CD4-positive, alpha-beta T cell treated with Interleukin-15 for 4 hours (primary cell): ENCODE data around the gene FNDC5.

ENCODE experiments used
- DNase-seq: peaks from one replicate; pipeline ENCODE4 v3.0.0-alpha.2; 2020; ENCODE audit warnings: low spot score

FNDC5 gene

DNA sequence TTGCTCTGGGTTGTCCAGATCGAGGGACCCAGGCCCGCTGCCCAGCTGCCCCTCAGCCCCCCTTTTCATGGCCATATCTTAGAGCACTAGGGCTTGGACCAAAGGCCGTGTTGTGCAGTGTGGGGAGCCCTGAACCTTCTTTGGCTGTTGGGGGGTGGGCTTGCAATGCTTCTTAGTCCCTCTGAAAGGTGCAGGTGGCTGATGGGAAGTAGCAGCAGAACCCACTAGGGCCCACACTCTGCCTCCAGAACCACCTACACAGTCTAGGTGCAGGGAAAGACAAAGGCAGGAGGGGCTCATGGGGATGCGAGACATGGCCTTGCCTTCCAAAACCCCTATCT lies 13.3 kb upstream of the FNDC5 start:
- no peak for DNase-seq

DNA sequence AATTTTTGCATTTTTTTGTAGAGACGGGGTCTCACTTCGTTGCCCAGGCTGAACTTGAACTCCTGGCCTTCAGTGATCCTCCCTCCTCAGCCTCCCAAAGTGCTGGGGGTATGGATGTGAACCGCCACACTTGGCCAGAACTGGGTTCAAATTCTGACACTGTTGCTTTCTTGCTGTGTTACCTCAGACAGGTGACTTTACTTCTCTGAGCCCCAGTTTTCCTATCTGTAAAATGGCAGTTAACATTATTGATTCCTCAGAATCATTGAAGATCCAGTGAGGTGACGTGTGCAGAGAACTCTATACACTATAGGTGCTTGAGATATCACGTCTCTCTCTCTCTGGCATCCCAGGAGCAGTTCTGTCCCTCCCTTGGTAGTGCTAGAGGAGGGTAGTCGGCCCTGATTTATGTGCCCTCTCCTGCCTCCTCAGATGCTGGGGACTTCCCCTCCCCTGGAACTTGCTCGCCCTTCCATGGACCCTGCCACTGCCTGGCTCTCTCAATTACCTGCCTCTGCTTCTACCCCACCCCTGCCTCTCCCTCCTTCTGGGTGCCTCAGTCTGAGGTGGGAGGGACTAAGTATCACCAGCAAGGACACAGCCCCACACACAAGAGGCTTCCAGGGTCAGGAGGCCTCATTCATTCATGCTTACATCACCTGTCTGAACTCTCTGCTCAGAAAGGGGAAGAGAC lies 12.8 kb upstream of the FNDC5 start:
- DNase-seq, result no peak

DNA sequence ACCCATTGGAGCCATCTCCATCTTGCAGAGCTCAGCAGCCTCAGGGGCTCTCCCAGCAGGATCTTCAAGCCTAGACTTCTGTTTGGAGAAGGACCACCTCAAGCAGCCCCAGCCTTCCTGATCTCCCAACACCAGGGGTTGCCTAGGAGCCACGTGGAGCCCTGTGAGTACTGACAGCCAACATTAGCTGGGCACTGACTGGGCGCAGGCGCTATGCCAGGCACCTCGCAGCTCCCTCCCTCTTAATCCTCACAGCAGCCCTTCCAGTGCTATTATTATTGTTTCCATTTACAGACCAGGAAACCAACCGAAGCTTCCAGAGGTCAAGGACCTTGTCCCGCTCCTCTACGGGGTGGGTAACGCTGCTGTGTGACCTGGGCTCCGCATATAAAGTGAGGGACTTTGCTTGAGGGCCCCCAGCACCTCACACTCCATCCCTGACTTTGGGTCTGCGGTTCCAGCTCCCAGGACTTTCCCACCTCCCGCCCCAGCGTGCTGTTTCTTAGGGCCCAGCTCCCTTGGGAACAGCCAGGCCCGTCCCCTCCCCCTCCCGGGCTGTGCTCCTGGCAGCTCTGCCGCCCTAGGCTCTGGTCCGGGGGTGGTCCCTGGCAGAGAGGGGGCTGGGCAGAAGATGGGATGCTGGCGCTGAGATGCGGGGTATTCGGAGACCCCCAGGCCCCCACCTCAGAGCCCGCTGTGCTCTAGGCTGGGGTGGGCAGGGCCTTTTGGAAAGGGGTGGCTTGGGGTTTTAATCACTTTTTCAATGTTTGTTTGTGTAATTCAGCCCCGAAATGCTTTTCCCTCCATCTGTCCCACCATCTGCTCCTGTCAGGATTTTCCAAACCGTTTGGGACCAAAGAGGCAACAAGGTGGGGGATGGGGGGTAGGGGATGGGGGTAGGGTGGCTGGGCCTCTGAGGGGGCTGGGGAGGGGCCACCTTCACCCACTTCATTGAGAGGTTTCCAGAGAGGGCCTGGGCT lies 11.4 kb upstream of the FNDC5 start:
- no peak for DNase-seq

DNA sequence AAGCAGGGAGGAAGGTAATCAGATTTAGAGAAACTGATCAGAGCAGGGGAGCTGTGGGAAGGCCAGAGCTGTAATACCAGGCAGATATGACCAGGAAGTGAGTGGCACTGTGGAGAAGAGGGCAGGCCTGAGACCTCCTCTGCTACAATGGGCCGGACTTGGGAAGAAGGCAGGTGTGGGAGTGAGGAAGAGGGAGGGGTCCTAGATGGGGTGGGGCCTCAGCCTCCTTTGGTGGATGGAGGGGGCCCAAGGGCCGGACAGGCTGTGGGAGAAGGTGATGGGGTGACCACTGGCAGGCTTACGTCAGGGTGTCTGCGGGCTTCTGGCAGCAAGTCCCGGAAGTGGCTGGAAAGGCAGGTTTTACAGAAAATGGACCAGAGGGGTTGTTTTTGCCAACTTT lies 10.6 kb upstream of the FNDC5 start:
- no peak for DNase-seq

DNA sequence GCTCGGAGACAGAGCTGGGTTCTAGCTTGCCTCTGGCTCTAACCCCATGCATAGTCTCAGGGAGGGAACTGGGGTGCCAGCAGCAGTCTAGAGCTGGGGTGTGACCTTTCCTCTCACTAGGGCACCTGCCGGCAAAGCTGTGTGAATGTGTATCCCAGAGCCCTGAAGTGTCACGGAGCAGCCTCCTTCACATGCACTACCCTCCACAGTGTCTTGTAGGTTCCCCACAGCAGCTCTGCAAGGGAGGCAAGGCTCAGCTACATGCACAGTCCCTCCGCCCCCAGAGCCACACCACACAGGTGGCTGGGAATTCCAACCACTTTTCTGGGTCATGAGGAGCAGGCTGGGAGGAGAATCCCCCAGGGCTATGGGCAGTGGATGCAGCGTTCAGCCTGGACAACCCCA lies 7.9 kb upstream of the FNDC5 start:
- no peak for DNase-seq

DNA sequence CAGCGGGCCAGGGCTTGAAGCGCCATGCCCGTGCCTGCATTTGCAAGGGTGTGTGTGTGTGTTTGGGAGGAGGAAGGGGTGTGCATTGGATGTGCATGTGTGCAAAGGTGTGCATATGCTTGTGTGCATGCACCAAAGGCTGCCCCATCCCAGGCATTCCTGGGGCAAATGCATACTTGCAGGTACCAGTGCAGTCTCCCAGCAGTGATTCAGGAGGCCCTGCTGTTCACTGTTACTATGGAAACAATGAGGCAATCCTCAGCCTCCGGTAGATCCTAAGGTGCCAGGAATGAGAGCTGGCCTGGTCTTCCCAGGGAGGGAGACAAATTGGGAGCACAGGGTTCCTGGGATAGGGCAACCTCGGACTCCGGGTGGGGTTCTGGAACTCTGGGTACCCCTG lies 7.5 kb upstream of the FNDC5 start:
- DNase-seq, result no peak

DNA sequence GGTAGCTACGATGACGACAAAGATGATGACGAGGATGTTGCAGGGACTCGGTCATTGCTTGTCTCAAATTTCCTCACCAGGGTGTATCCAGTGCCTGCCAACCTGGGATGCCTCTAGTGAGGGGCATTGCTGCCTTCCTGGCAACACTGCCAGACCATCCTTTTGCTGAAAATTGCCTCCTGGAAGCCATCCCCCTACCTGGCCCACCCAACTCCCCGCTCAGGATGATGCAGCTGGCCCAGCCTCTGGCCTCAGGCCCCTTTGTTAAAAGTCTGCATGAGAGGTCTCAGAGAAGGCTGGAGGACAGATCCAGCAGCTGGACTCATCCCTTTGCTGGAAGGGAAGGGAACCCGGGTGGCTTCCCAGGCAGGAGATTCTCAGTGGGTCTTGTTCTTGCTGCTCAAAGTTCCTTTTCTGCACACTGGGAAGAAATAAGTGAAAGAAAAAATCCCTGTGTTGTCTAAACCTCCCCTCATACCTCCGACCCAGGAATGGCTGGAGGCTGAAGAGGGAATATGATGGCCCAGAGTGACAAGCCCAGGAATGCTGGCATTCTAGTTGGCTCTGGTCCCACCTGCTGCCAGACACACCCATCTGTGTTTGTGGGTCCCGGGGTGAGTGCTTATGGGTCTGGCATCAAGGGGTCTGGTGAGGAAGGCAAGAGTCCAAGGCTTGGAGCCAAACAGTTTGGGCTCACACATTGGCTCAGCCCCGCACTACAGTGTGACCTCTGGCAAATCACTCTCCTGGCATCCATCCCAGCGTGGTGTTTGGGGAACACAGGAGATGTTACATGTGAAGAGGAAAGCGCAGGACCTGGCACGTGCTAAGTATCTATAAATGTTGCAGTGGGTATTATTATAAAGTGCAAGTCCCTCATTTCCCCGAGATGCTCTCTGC lies 6.7 kb upstream of the FNDC5 start:
- no peak for DNase-seq

DNA sequence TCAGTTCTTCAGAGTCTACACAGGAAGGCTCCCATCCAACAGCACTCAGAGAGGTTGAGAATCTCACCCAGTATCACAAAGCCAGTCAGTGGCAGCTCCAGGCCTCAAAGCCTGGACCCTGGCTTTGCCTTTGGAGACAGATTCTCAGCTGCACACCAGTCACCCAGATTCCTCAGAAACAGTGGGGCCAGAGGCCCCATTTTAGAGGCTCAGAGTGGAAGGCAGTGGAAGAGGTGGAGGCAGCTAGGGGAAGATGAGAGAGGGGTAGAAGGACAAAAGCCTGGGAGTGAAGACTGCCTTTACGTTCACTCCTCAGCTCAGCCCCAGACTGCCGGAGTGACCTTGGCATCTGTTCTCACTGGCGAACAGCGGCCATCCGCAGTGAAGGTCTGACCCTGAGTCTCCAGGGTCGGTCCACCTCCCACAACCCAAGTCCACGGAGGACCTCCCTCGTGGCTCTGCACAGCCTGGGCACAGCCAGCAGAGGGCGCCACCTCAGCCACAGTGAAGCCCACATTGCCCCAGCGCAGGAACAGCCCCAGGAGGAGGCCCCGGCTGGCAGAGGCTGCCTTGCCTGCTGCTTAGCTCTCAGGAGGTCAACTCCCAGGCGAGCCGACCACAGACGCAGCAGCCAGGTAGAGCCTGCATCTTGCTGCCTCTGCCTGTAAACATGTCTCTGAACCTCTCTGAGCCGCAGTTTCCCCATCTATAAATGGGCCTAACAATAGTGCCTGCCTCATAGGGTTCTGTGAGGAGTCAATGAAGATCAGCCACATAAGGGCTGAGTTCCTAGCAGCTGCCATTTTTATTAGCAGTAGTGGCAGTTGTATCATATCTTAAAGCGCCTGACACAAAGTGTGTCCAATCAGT lies 5.9 kb upstream of the FNDC5 start:
- DNase-seq, result peak; percentile 60

DNA sequence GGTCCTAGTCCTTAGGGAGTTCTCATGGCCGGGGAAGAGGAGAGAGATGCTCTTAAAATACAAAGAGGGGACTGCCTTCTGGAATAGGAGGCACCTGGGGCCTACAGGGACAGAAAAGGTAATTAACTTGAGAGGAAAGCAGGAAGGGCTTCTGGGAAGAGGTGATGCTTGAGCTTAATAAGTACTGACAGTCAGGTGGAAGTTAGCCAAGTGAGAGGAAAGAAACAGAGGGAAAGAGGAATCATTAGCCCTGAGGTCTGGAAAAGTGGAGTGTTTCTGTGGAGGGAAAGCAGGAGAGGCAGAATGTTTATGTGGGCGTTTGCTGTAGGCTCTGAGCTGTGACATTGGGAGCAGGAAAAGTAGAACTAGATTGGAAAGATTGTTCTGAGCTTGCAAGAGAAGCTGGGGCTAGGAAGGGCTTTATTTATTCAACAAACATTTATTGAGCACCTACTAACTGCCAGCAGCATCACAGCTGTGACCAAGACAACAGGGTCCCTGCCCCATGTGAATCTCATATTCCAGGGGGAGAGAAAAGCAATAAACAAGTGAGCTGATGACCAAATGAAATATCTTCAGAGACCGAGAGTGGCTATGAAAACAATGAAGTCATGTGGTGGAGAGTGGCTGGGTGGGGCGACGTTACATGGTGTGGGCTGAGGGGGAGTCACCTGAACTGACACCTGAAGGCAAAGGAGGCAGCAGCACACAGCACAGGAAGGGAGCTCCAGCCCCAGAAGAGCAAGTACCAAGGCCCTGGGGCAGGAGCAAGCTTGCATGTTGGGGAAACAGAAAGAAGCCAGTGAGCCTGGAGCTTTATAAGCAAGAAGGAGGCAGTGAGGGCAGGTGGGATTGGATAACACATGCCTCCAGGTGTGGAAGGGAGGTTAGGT lies 4.4 kb upstream of the FNDC5 start:
- DNase-seq, result no peak

DNA sequence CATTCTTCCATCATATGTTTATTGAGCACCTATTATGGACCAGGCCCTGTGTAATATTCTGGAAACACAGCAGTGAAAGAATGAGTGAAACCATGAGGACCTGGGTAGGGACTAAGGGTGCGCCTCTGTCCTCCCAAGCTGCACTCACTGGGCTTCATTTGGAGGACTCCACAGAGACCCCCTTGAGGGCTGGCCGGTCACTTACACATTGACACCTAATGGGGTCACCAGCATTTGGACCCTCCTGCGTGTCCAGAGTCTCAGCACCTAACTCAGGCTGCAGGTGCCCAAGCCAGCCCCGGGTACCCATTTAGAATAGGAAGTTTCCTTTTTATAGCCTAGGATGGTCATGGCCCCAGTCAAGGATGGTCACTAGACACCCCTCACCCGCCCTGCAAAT lies 2.8 kb upstream of the FNDC5 start:
- DNase-seq, result no peak

DNA sequence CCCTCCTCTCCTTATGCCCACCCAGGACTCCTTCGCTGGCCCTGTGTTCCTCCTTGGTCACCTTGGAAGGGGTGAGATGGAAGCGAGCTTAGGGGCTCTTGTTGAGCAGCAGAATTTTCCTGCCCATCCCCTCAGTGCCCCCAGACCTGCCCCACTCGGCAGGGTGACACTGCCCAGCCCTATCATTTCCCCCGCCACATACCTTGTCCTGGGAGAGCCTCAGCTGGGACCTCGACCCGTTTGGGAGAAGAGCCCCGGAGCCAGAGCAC lies 1.4 kb upstream of the FNDC5 start:
- no peak for DNase-seq

DNA sequence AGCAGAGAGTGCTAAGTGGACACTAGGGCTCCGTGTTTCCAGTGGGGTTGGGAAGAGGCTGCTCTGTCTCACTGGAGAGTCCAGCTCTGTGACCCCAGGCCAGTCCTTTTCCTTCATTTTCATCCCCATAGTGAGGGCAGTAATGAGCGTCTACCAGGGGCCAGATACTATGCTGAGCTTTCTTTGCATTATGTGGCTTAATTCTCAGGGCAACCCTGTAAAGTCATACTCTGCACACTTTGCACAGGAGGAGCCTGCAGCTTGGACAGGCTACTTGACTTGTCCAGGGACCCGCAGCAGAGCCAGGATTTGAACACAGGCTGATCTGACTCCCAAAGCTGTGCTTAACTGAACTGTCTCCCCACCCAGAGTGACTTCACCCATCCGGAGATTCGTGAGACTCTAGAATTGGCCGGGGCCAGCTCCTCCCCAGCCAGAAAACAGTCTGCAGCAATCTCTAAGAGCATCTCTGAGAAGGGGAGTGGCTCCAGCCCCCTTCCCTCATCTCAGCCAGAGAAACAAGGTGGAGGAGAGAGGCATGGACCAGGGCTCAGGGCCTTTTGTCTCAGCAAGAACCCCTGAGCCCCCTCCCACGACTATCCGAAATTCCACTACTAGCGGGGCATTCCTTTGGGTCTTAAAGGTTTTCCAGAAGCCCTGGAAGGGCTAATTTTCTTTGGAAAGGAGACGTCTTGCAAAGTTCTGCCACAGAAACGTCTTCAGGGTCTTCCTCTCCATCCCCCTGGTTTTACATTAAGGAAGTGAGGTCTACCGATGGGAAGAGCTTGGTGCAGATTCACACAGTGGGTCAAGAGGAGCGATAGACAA lies 866 bp upstream of the FNDC5 start:
- DNase-seq, result no peak

DNA sequence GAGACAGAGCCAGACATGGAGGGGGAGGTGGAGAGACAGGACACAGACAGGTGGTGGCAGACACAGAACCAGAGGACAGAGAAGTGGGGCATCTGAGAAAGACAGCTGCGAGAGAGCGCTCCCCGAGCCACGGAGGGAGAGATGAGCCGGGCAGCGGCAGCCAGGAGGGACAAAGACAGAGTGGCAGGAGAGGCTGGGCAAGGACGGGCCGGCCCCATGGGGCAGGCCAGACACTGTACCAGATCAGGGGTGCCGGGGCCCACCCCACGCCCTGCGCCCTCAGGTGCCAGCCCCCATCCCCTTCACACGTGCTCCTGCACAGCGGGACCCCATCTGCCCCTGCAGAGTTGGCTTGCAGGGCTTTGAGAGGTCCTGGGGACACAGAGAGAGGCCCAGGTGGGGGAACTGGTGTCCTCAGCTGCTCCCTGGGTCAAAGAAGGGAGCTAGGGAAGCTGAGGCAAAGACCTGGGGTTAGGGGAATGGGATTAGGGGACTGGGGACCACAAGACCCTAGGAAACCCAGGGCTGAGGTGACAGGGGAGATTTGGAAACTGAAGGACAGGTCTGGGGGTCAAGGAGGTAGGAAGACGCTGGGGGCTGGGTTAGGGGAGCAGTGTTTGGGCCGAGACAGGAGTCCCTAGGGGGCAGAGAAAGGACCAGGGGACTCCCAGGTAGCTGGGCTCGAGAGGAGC lies 643 bp downstream of the FNDC5 start:
- DNase-seq, result no peak

DNA sequence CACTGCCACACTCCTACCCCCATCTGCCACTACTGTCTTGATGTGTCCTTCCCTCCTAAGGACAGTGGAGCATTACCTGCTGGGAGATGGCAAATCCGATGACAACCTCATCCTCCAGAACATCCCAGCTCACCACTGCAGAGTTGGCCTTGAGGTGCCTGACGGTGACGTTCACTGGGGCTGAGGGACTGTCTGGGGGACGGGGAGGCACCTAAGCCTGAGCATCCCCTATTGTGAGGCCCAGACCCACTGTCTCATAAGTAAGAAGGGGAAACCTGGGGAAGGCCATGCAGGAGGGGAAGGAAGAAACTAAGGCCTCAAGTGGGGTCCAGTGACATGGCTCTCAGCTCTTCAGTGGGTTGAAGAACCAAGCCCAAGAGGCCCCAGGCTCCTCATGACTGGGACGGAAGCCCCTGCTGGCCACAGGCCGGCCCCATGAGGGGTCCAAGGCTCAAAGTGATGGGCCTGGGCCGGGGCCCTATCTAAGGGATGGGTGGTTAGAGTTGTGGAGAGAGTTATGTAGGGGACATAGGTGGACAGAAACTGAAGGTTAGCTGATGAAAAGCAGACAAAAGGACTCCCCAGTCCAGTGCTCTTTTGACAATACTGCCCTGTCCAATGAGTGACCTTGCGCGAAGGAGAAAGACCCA lies 1.8 kb downstream of the FNDC5 start:
- no peak for DNase-seq

DNA sequence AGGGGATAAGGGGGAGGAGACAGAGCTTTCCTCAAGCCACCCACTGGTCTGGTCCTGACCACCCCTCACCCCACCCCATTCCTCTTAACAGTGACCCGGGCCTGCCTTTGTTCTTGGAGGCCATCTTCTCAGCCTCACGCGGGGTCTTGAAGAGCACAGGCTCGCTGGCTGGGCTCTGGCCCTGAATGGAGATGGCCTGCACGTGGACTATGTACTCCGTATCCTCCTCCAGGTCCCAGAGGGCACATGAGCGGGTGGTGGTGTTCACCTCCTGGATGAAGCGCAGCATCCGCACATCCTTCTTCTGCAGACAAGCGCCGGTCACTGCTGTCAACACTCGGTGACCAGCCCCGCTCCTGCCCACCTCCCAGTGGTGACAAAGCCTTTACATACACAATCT lies 2.6 kb downstream of the FNDC5 start:
- no peak for DNase-seq

DNA sequence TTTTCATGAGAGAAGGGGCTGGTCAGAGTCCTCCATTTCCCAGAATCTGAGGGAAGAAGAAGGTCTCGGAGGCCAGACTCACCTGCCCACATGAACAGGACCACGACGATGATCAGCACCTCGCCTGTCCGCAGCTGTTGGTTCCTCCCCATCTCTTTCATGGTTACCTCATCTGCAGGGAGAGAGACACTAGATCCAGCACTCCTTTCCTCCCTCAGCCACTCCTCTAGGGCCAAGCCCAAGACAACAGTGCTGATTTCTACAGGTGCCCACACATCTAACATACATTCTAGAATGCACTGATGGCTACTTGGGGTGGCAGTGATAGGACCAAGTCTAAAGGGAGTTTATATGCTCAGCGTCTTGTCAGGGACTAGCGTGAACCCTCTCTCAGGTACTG lies 3.0 kb downstream of the FNDC5 start:
- DNase-seq, result no peak

DNA sequence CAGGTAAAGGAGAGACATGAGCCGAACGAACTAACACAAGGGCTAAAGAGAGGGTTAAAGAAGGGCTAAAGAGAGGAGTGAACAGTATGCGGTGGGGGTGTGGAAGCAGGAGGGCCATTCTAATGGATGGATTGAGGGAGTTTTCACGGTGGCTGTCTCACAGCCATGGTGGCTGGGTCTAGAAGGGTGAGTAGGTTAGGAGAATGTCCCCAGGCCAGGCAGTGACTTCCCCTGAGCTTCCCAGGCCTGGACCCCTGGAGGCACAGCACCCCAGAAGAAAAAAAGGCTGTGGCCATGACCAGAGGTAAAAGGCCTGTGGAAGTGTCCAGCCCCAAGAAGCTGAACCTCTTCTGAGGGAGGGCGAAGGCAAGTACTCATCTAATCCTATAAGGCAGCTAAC lies 3.6 kb downstream of the FNDC5 start:
- no peak for DNase-seq

DNA sequence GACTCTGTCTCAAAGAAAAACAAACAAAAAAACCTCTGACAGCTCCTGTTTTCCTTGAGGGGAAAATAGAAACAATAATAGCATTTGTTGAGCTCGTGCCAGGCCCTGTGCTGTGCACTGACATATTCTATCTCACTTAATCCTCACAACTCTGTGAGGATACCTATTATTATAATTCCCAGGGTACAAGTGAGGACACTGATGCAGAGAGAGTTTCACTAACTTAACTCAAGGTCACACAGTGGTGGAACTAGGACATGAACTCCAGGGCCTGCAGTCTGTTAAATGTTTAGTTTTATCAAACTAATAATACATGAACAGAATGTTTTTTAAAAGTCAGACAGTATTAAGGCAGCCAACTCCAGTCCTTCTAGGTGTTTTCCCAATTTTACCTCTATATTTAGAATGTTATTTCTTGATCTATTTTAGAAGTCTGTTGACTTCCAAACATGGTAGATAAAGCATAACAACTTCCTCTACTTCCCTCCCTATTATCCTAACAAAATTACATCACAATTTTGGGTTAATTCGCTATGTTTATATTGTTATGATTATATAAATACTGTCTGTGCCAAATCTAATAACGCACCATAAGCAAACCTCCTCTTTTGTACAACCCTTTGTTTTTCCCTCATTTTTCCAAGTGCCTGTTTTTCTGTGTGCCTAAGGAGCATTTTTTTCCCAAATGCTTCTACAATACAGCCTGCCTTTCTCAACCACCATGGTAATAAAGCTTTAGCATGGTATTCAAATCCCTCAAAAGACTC lies 4.9 kb downstream of the FNDC5 start:
- no peak for DNase-seq
